HG02884 (cell line): Measurements from ENCODE around the gene HOXA6.

Experiments used
- ATAC-seq: cut with Tn5 transposase; IDR thresholded peaks from one replicate; pipeline ENCODE4 v1.9.1; 2021; ENCODE audit warnings: mild to moderate bottlenecking, moderate library complexity; ENCODE audit not compliant: unreplicated experiment

The HOXA6 gene

GRCh38 chr7:27163288-27164044 is 15.9 kb upstream of the HOXA6 start:
- no peak for ATAC-seq

GRCh38 chr7:27162561-27163287 is 15.2 kb upstream of the HOXA6 start:
- ATAC-seq, result no peak

GRCh38 chr7:27161721-27162560 is 14.4 kb upstream of the HOXA6 start:
- ATAC-seq, result no peak

GRCh38 chr7:27161214-27161720 is 13.7 kb upstream of the HOXA6 start:
- ATAC-seq, result no peak

- no peak for ATAC-seq
These were observed 13.1 kb upstream of the HOXA6 start for GRCh38 chr7:27160546-27161213.

- no peak for ATAC-seq
These were observed 12.6 kb upstream of the HOXA6 start for GRCh38 chr7:27160145-27160545.

GRCh38 chr7:27159266-27160144 is 11.9 kb upstream of the HOXA6 start:
- ATAC-seq, result no peak

GRCh38 chr7:27158436-27159265 is 11.1 kb upstream of the HOXA6 start:
- ATAC-seq, result no peak

- ATAC-seq, result no peak
These were observed 10.3 kb upstream of the HOXA6 start for GRCh38 chr7:27157702-27158431.

- no peak for ATAC-seq
These were observed 9.5 kb upstream of the HOXA6 start for GRCh38 chr7:27156916-27157701.

GRCh38 chr7:27156508-27156898 is 8.9 kb upstream of the HOXA6 start, which contains the start of gene HOXA7:
TSS of gene HOXA7 (minus strand) at chr7:27156675. CDS start at chr7:27156545, 130 bp downstream.
- no peak for ATAC-seq

- ATAC-seq, result no peak
These were observed 8.4 kb upstream of the HOXA6 start for GRCh38 chr7:27155816-27156507.

GRCh38 chr7:27154901-27155815 is 7.6 kb upstream of the HOXA6 start:
- ATAC-seq, result no peak

- ATAC-seq, result no peak
These were observed 6.8 kb upstream of the HOXA6 start for GRCh38 chr7:27154369-27154768.

GRCh38 chr7:27153526-27153925 is 6.0 kb upstream of the HOXA6 start:
- ATAC-seq, result no peak
